ENCODE measurements around the gene DPP6.
"Not testable (repeated sequence)": the region's sequence is repeated elsewhere in the genome, so short reads cannot be mapped to it uniquely, and the experiment has no call there.

DPP6 gene

DNA sequence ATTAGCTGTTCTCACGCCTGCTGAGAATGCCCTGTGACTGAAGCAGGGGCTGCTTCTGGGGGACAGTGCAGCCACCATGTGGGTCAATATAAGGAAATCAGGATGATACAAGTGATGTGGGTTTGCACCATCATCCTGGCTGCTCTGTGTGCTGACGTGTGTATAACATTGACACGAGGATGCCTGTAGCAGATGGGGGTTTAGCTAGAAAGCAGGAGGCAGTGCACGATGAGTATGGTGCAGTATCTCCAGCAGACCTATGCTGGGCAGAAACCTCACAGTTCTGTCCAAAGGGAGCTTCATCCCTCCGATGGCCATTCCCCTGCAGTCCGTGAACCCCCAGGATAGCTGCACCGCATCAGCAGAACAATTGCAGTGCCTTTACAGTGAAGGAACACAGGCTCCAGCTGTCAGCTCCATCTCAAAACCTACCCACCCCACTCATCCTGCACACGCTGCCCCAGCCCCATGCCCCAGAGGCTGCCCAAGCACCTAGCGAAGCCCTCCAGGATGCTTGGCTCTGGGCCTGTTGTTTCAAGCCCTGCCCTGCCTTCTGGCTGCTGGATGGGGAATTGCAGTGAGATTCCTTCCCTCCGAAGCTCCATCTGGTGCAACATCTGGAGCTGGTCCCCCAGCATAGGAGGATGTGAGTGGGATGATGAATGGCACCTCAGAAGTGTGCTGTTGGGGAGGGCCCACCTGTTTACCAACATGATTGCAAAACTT is 96.8 kb downstream of the DPP6 start:
- DNase-seq (ENCODE audit: low read depth): not testable (repeated sequence)

DNA sequence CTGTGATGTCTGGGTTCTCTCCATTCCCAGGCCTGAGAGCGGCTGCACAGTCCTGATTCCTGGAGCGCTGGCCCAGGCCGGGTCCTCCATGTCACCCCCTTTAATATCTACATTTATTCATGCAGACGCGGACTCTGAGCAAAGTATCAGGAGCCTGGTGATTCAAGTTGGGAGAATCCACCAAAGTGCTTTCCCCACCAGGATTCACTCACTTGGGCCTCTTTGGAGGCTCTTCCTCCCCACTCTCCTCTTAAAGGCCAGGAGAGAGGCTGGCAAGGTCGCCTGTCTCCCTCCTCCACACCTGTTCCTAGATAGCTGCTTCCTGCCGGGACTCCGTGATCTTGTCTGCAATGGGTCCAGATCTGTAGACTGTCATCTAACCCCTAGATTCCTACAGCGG is 98.5 kb downstream of the DPP6 start:
- DNase-seq (ENCODE audit: low read depth): not testable (repeated sequence)

DNA sequence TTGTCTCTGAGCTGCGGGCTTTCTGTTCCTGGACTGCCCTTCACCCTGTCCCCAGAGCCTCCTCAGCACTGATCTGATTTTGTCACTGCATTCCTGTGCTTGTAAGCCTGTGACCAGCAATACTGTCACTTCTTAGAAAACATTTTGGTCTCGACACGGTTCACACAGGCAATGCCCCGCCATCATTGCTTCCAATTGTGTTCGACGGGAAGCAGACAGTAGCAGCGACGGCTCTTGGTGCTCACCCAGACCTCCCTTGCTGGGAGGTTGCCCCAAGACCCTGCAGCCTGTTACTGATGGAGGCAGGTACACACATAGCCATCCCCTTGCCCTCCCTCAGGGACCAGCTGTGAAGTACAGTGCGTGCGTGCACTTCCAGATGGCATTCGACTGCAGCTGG is 99.1 kb downstream of the DPP6 start:
- not testable (repeated sequence) for DNase-seq (ENCODE audit: low read depth)

DNA sequence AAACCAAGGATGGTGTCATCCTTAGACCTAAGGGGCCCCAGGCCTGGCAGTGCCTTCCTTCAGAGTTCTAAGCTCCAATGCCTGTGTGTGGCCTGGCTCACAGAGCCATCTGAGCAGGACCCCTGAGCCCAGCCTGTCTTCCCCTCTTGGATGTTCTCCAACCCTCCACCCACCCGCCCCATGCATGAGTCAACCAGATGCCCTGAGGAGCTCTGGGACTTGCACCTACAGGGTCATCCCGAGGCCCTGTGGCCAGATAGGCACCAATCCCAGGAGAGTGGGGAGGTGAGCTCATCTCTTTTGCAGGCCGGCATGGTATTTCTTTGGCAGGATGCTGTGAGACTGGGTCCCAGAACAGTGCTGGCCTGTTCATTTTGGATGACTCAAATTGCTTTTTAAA is 103.7 kb downstream of the DPP6 start:
- DNase-seq (ENCODE audit: low read depth): not testable (repeated sequence)

DNA sequence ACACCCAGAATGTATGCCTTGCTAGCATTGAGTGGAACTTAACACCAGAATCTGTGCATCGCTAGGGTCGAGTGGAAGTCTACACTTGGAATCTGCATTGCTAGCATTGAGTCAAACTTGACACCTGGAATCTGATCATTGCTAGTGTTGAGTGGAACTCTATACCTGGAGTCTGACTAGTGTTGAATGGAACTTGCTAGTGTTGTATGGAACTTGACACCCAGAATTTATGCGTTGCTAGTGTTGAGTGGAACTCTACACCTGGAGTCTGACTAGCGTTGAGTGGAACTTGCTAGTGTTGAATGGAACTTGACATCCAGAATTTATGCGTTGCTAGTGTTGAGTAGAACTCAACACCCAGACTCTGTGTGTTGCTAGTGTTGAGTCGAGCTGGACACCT is 110.7 kb downstream of the DPP6 start:
- not testable (repeated sequence) for DNase-seq (ENCODE audit: low read depth)

DNA sequence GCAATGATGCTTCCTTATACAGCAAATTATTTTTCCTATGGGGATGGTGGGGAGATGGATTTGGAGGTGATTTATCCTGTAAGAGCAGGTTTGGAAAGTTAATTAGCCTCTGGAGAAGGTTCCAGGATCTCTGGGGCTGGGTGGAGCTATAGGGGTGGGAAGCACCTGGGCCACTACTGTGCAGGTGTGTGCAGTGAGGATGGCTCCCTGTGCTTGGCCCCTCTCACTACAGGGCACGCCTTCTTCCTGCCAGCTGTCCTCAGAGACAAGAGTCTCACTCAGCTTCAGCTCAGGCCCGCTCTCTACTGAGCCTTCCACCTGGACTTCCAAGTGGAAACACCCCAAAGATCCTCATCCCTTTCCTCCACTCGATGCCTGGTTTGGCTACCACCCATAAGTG is 111.4 kb downstream of the DPP6 start:
- not testable (repeated sequence) for DNase-seq (ENCODE audit: low read depth)

DNA sequence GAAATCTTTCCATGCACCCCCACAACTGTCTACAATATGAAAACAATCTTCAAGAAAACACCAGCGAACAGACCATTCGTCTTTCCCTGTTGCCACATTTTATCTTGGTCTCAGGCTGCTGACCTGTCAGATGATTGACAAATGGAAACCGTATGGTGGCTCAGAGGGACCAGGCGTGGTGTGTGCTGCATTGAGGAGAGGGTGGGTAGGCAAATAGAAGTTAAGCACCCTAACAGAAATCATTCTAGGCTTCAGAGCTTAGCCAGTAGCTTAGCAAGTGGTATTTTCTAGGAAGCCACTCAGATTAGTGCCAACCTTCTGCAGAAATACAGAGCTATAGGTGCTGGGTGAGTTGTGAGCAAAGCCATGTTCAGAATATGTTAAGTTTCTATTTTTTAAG is 114.9 kb downstream of the DPP6 start:
- no peak for DNase-seq (ENCODE audit: low read depth)

DNA sequence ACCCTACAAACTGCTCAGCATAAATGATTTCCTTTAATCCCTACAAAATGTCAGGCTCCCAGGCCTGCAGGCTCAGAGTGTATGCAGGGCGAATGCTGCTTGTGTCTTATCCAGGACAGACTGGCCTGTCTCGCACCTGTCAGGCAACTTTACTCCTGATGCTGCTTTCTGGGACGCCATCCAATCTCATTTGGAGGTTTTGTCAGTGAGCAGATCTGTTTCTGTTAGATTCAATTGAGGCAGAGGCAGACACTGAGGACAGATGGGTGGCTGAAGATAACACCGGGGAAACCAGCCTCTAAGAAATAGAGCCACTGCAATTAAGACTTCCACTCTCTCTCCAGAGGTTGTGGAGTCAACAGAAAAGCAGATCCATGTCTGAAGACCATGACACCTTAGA is 115.6 kb downstream of the DPP6 start:
- DNase-seq (ENCODE audit: low read depth): no peak

DNA sequence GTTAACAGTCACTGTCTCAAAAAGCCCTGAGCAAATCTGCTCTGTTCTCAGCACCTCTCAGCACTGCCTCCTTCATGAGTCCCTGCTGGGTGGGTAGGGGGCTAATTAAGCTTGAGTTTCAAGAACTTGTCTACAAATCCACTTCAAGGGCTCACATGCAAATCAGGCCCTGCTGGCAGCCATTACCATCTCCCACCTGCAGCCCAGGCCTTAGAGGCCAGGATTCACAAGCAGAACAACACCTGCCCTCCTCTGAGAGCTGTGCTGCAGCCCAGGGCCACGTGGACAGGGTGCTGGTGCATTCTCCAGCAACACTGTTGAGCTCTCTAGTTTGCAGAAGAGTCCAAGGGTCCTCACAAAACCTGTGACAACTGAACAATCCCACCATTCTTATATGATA is 119.2 kb downstream of the DPP6 start:
- no peak for DNase-seq (ENCODE audit: low read depth)

DNA sequence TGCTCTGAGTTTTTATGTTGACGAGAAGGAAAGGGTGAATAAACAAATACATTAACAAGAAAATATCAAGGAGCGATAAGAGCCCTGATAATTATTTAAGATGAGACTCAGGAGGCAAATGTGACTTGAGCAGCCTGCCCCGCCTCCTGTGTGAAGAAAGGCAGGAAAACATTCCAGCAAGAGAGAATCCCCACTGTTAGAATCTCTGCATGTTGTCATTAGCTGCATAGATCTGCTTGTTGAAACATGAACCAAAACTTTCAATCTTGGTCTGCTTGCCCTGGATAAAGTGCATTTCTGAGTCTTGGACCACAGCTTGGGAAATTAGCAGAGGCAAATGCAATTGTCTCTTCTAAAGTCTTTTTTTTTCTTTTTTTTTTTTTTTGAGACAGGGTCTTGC is 120.0 kb downstream of the DPP6 start:
- no peak for DNase-seq (ENCODE audit: low read depth)

DNA sequence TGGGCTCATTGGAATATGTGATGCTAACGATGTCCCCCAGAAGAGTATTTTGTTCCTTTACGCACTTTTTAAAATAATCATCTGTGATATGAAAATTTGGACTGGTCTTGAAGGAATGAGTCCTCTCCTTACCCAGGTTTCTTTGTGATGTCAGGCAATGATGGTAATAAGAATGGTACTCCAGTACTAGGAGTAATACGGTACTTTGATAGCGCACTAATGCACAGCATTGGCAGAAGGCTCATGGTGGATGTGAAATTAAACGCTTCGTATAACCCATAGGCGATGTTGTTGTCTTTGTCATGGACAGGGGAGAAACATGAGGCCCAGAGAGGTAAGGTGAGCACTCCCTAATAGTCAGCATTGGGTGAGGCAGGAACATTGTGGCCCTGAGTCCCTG is 125.4 kb downstream of the DPP6 start:
- DNase-seq (ENCODE audit: low read depth): no peak

DNA sequence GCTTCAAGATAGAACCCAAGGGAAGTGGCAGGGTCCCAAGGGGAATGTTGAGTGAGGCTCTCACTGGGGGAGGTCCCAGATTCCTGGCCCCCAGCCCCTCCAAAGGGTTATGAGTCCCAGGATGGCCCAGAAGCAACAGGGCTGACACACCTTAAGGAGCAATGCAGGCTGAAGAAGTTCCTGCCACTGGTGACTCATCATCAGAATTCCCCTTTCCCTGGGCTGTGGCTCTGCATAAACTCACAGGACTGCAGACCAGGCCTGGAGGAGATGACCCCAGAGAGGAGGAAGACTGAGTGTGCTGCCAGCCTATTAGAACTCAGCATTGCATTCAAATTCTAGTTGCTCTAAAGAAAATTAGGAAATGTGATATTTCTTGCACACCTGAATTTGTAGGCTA is 126.7 kb downstream of the DPP6 start:
- no peak for DNase-seq (ENCODE audit: low read depth)

DNA sequence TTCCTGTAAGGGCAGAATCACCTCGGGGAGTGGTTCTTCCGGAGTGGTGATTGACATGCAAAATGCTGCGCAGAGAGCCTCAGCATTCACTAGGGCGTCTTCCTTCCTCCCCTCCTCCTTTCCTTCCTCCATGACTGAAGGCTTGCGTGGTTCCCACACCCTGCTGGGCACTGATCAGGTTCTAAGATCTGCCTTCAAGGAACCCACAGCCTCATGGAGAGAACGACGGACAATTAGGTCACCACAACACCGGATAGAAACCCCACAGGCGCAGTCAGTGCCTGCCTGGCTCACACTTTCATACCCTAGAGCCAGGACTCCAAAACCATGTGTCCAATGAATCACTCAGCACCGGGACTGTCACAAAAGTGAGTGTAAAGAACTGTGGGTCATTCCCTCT is 131.3 kb downstream of the DPP6 start:
- DNase-seq (ENCODE audit: low read depth): no peak

DNA sequence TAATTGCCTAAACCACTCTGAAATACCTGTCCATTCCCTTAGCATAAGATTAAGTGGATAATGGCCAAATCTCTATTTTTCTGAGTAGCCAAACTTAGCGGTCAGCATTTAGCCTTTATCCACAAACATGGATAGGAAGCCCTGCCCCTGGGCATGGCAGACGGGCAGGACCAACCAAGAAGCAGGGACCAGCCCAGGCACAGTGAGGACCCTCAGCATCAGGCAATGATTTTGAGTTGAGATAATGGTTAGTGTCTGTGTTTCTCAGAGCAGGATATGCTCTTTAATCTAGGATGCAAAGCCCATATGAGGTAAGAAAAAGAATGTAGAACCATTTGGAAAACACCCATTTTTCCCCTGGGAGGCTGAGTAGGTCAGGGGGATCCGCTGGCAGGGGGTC is 131.7 kb downstream of the DPP6 start:
- no peak for DNase-seq (ENCODE audit: low read depth)

DNA sequence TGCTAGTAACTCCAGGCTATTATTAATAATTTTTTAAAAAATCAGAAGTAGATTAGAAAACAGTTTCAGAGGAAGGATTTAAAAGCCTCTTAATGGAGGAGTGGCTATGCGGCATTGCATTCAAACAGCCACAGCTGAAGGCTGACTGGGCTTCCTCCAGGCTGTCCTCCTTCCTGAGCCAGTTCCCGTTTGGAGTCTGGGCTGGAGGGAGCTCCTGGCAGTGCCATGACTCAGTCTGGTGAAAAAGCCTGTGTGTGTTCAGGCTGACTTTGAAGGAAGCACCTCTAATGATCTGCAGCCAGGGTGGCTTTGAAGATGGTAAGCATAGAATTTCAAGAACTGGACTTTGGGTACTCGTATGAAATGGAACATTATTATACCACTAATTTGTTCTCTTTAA is 134.6 kb downstream of the DPP6 start:
- DNase-seq (ENCODE audit: low read depth): no peak

DNA sequence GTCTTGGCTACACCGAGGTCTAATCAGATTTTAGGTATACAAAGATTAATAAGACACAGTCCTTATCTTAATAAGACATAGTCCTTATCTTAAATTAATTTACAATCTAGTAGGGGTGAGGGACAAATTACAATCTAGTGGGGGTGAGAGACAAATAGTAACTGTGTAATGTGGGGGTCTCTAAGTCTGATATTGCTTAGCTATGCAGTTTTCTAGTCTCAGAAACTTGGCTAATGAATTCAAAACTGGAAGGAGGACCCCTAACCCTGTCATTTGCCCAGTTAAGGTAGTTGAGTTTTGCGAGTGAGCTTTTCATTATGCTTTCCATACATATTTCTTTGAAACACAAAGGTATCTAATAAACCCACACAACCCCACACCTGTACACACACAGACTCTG is 136.1 kb downstream of the DPP6 start:
- no peak for DNase-seq (ENCODE audit: low read depth)

DNA sequence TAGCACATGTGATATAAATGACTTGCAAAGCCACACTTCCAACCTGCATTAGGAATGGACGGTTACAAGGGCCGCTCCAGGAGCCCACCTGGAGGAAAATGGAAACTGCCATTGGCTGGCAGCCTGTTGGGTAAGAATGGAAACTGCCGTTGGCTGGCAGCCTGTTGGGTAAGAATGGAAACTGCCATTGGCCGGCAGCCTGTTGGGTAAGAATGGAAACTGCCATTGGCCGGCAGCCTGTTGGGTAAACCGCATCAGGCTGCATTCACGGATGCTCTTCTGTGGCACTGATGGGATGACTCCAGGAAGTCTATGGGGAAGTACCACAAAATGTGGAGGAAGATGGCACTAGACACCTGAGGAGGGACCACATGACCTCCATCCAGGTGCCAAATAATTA is 143.1 kb downstream of the DPP6 start:
- no peak for DNase-seq (ENCODE audit: low read depth)

DNA sequence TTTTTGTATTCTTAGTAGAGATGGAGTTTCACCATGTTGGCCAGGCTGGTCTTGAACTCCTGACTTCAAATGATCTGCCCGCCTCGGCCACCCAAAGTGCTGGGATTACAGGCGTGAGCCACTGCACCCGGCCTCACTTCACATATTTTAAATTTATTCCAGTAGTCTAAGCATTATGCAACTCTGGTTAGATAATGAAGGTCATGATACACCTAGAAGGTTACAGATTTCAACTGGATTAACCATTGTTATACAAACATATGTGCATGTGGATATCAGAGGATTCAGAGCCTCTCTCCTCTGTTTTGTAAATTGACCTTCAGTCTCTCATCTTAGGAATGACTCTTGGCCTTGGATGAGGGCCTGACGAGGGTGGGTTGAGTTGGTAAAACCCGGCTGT is 146.3 kb downstream of the DPP6 start:
- no peak for DNase-seq (ENCODE audit: low read depth)

DNA sequence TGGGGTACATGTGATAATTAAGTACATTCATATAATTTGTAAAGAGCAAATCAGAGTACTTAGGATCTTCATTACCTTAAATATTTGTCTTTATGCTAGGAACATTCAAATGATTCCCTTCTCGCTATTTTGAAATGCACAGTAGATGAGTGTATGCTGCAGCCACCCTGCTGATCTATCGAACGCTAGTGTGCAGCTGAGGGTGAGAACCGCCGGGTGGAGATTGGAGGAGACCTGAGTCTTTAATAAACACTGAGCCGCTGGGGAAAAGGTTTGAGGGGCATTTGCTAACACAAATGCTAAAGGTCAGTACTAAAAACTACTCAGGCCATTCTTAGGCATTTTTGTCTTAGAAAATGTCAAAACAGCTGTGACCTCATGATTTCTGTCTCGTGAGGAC is 148.0 kb downstream of the DPP6 start:
- no peak for DNase-seq (ENCODE audit: low read depth)

DNA sequence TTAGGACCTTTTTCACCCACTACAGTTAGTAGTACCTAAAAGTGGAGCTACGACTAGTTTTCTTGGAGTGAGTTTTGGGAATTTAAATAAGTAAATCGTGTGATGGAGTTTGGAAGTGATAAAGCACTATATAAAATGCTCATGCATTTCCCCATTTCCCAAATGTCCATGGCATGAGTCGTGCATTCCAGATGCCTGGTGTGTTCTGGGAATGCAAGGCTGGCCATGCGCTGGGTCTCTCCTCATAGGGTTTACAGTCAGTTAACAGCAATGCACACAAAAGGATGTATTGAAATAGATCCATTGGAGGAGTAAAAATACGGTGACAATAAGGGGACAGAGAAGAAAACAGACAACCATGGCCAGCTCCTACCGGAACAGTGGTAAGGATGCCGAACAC is 149.8 kb downstream of the DPP6 start:
- DNase-seq (ENCODE audit: low read depth): no peak

DNA sequence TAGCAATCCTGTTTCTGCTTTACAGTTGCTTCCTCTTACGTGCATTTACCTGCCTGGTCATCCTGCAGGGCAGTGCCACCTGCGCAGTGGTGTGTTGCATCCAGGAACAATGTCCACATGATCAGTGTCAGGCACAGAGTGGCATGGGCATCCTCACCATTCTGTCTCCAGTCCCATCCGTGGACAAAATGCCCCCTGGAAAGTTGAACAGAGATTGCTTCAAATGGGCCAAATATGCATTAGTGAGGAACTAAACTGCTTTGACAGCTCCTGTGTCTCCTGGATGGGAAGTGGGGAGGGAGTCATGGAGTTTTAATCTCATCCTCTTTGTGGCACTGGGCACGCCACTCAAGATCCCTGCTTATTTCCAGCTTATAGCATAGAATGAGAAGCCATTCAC is 151.8 kb downstream of the DPP6 start:
- no peak for DNase-seq (ENCODE audit: low read depth)

DNA sequence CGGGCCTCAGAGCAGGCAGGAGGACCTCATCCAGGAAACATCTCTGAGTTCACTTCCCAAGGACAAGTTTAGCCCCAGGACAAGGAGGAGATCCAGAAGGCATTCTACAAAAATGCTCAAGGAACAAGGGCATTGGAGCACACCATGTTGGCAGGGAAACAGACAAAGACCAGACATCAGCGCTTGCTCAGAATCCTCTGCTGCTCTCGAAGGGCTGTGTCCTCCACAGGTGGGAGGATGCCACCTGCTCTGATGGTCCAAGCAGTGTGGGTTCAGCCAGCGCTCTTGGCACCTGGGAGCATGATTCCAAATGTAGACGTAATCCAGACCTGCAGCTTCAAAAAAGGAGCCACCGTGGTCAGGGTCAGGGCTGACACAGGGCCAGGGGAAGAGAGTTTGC is 160.7 kb downstream of the DPP6 start:
- DNase-seq (ENCODE audit: low read depth): no peak

DNA sequence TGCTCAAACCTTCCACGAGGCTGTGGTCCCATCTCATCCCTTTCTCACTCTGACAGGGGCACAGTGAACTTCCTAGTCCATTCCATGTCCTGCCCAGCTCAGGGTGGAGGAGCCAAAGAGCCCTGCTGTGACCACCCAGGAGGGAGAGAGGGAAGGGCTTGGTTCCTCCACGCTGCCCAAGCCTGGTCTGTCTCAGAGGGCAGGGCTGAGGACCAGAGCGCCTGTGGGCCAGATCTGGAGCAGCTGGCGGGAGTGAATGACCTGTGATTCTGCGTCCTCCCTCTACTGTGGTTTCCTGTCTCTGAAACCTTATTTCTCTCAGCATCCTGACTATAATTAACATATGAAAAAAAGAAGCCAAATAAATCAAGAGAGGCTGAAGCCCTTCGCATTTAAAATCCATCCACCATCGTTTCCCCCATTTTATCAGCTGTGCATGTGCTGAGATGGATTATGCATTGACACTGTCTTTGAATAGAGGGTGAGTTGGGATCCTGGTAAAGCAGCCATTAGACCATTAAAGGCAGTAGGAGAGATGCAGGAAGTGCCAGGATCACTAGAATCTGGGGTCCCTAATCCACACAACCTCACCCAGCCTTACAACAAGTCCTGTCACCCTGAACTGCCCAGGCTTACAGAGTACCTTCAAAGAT is 165.6 kb downstream of the DPP6 start:
- no peak for DNase-seq (ENCODE audit: low read depth)

DNA sequence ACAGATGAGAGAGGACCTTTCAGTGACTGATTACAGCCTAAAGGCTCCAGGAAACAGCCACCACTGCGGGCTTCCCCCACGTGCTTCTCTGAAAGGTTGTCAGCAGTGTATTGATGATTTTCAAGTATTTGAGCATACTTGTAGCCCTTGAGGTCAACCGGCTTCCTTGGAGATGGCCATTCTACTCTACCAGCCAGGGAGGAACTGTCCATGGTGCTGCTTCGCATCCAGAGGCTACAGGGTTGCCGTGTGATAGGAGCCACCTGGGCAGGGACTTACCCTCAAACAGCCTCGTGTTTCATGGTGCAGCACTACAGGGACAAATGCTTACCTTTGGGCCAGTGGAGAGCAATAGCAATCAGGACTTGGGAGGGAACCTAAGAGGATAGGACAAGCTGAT is 179.5 kb downstream of the DPP6 start:
- DNase-seq (ENCODE audit: low read depth): no peak
